Endothelial cell of umbilical vein (primary cell): ENCODE results near the gene SLC51B. TPM values are rescaled to one million over a fixed set of nuclear protein-coding genes. Genes with fewer than 3 reads are reported as not detected.

Experiments
- BruUV-seq: library from RNA; stranded (reverse); fragments of 400-500 nt; replicated peaks from 2 replicates; lab custom pipeline; 2021; lab: Mats Ljungman, UMichigan
- CTCF ChIA-PET: fragments of 300-600, 350-600 bp; sonication (Branson Sonifier 250); formaldehyde crosslinking; loops from one replicate; lab custom pipeline; 2021; ENCODE audit warnings: antibody characterized with exemption, inconsistent platforms; lab: Charles Lee
- POLR2A ChIA-PET: fragments of 300-600, 350-600 bp; sonication (Branson Sonifier 250); formaldehyde crosslinking; loops from one replicate; lab custom pipeline; 2021; ENCODE audit warnings: antibody characterized with exemption, inconsistent platforms; lab: Charles Lee
- DNase-seq: peaks from one replicate; pipeline ENCODE4 v3.0.0-alpha.2; 2011; ENCODE audit warnings: low read depth, low spot score
- FAIRE-seq: peaks from 2 replicates; lab custom pipeline; 2011; peaks lifted over from hg19 to GRCh38; lab: Jason Lieb, UNC
- H2AFZ ChIP-seq: 2 replicates; pipeline ENCODE4 v1.6.0; 2012; ENCODE audit warnings: low read depth, low read length, control low read depth, inconsistent platforms
- H3K27ac ChIP-seq: 2 replicates; pipeline ENCODE4 v1.5.1; 2011; ENCODE audit warnings: low read depth, mild to moderate bottlenecking, control low read depth, low read length, moderate library complexity; ENCODE audit not compliant: insufficient read depth
- H3K27me3 ChIP-seq, 2 experiments: 2 replicates each; pipeline versions ENCODE4 v1.6.0 to v1.6.1; 2011; ENCODE audit warnings: low read length in 2 of 2, mixed read lengths in 1 of 2; ENCODE audit not compliant: control insufficient read depth in 2 of 2, insufficient read depth in 2 of 2
- H3K36me3 ChIP-seq, 2 experiments: 2 replicates in 1 of 2; 3 replicates in 1 of 2; pipeline ENCODE4 v1.5.1; 2011; ENCODE audit warnings: low read length in 2 of 2, mild to moderate bottlenecking in 1 of 2, moderate library complexity in 1 of 2; ENCODE audit not compliant: control insufficient read depth in 2 of 2, insufficient read depth in 2 of 2; ENCODE audit errors: extremely low read depth in 1 of 2
- H3K4me1 ChIP-seq: 3 replicates; pipeline ENCODE4 v1.5.1; 2011; ENCODE audit warnings: mild to moderate bottlenecking, low read length; ENCODE audit not compliant: control insufficient read depth, insufficient read depth; ENCODE audit errors: extremely low read depth
- H3K4me2 ChIP-seq: 2 replicates; pipeline ENCODE4 v1.6.1; 2011; ENCODE audit warnings: low read length, control low read depth, mixed read lengths; ENCODE audit not compliant: insufficient read depth
- H3K4me3 ChIP-seq, 3 experiments: fragments of 200-600 bp in 1 of 3; sonication (generic), shearing (Covaris generic) in 1 of 3; replicated peaks in 1 of 3; 2 replicates each; pipeline ENCODE4 v1.5.1; 2011 to 2016; ENCODE audit warnings: control low read depth in 3 of 3, low read length in 3 of 3, mild to moderate bottlenecking in 2 of 3, inconsistent platforms in 1 of 3, low read depth in 1 of 3, moderate library complexity in 1 of 3; ENCODE audit not compliant: insufficient read depth in 1 of 3
- H3K79me2 ChIP-seq: 2 replicates; pipeline ENCODE4 v1.6.0; 2012; ENCODE audit warnings: low read length, inconsistent platforms; ENCODE audit not compliant: control insufficient read depth, insufficient read depth
- H3K9ac ChIP-seq: replicated peaks from 2 replicates; pipeline ENCODE3; 2011; ENCODE audit warnings: low read length, control low read depth; ENCODE audit not compliant: insufficient read depth; ENCODE audit errors: extremely low read depth
- H3K9me1 ChIP-seq: replicated peaks from 3 replicates; pipeline ENCODE4 v1.6.0; 2011; ENCODE audit warnings: mild to moderate bottlenecking, low read length; ENCODE audit not compliant: control insufficient read depth, insufficient read depth; ENCODE audit errors: extremely low read depth
- H3K9me3 ChIP-seq: replicated peaks from 2 replicates; pipeline ENCODE4 v1.5.1; 2012; ENCODE audit warnings: low read length, inconsistent platforms; ENCODE audit not compliant: control insufficient read depth, insufficient read depth
- H4K20me1 ChIP-seq: replicated peaks from 2 replicates; pipeline ENCODE3; 2011; ENCODE audit warnings: mild to moderate bottlenecking, low read length; ENCODE audit not compliant: control insufficient read depth, insufficient read depth; ENCODE audit errors: extremely low read depth
- EZH2 ChIP-seq: IDR thresholded peaks from 2 replicates; pipeline ENCODE4 v1.6.1; 2012; ENCODE audit warnings: borderline replicate concordance, low read depth, mild to moderate bottlenecking, moderate library complexity, low read length, inconsistent platforms; ENCODE audit not compliant: severe bottlenecking
- FOS ChIP-seq: IDR thresholded peaks from 2 replicates; pipeline ENCODE4 v1.6.1; 2011; ENCODE audit warnings: mild to moderate bottlenecking, low read length, moderate library complexity, borderline replicate concordance; ENCODE audit not compliant: insufficient read depth
- GATA2 ChIP-seq: IDR thresholded peaks from 2 replicates; pipeline ENCODE4 v1.7.0; 2011; ENCODE audit warnings: low read depth, mild to moderate bottlenecking, moderate library complexity, mixed read lengths, low read length; ENCODE audit not compliant: insufficient read length, insufficient read depth
- JUN ChIP-seq: IDR thresholded peaks from 2 replicates; pipeline ENCODE4 v1.6.1; 2011; ENCODE audit warnings: borderline replicate concordance, low read depth; ENCODE audit not compliant: insufficient read length, insufficient read depth
- MYC ChIP-seq: IDR thresholded peaks from one replicate; pipeline ENCODE4 v1.6.1; 2011; ENCODE audit warnings: mild to moderate bottlenecking, low read depth, low read length
- POLR2A ChIP-seq: IDR thresholded peaks from 2 replicates; pipeline ENCODE4 v1.6.1; 2012; ENCODE audit warnings: low read depth, mild to moderate bottlenecking, control low read depth, low read length
- POLR2AphosphoS5 ChIP-seq: IDR thresholded peaks from 2 replicates; pipeline ENCODE4 v1.6.1; 2012; ENCODE audit warnings: low read depth, mild to moderate bottlenecking, control low read depth, low read length, moderate library complexity; ENCODE audit not compliant: insufficient read depth
- dilution Hi-C: fragments of 300-500 bp; cut with MboI; formaldehyde crosslinking; loops from one replicate; pipeline ENCODE4 v1.15.0; 2019; ENCODE audit warnings: low sequenced_read_pairs; ENCODE audit not compliant: extremely low pct_ligation_motif_present
- intact Hi-C: fragments of 100-400 bp; cut with micrococcal nuclease; formaldehyde crosslinking; loops from one replicate; pipeline ENCODE4 v1.10.0; 2022
- polyA plus RNA-seq, 4 experiments: library from polyadenylated mRNA; depleted of rRNA in 3 of 4; stranded (reverse) in 3 of 4; unstranded in 1 of 4; fragments of >200 nt; gene quantifications; 2 replicates each; pipeline versions ENCODE4 v1.2.1 to v1.2.3, GENCODE V29; 2011 to 2012; ENCODE audit warnings: missing spikeins in 1 of 4
- total RNA-seq: library from RNA; stranded (reverse); gene quantifications from 2 replicates; pipeline ENCODE4 v1.2.3, GENCODE V29; 2021
- TF ChIP-seq, protein P1 (sequence below), 2 donors: IDR thresholded peaks; 1 replicate in 1 of 2; 2 replicates in 1 of 2; pipeline ENCODE4 v1.5.1; 2011; ENCODE audit warnings: low read length in 2 of 2, mild to moderate bottlenecking in 2 of 2, moderate library complexity in 2 of 2, control low read depth in 1 of 2, inconsistent platforms in 1 of 2, low read depth in 1 of 2; ENCODE audit not compliant: insufficient read depth in 1 of 2; ENCODE audit errors: extremely low read depth in 1 of 2
- TF ChIP-seq, protein P2 (sequence below): IDR thresholded peaks from 2 replicates; pipeline ENCODE4 v1.6.1; 2011; ENCODE audit not compliant: insufficient read depth, insufficient read length

Gene SLC51B
- total and polyA plus RNA-seq, 2 donors (not counting 3 experiments of a cell fraction or from before 2014, with no cell fraction given) = not detected

DNA sequence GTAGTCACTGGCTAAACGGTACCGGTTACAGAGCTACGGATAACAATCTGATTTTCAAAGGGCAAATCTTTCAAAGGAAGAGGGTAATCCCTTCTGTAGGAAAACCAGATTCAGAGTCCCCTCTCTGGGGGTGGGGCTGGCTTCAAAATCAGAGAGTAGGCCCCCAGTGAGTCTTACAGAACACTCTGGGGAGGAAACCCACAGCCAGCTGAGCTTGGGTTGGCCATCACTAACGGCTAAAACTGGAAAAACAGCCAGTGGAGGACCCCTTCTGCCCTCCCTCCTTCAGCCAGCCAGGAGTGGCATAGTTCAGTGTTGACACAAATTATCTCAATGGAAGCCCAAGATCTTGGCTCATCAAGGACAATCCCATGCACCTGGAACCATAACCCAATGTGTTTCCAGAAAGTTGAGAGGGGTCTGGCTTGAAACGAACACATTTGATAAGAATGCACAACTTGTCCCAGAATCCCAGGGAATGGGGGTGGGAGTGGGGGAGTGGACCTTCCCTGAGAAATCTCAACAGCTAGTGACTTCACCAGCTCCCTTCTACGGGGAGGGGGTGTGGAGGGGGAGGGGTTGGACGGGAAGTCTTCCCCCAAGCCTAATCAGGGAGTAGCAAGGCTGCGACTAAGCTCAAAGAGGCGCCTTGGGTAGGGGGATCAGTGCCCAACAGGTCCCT lies 21.6 kb downstream of the SLC51B start:
- H3K27ac ChIP-seq = no peak overlapping the region
- no peak overlapping the region for H3K4me2 ChIP-seq
- dilution Hi-C loops (no loop called here), intact Hi-C loops (no loop called here)
- POLR2A ChIA-PET = no interaction called here
- TF ChIP-seq JUN (no peak), GATA2 (no peak), POLR2AphosphoS5 (no peak), MYC (no peak), POLR2A (no peak), EZH2 (no peak), FOS (no peak)
- TF ChIP-seq, protein P1, sequence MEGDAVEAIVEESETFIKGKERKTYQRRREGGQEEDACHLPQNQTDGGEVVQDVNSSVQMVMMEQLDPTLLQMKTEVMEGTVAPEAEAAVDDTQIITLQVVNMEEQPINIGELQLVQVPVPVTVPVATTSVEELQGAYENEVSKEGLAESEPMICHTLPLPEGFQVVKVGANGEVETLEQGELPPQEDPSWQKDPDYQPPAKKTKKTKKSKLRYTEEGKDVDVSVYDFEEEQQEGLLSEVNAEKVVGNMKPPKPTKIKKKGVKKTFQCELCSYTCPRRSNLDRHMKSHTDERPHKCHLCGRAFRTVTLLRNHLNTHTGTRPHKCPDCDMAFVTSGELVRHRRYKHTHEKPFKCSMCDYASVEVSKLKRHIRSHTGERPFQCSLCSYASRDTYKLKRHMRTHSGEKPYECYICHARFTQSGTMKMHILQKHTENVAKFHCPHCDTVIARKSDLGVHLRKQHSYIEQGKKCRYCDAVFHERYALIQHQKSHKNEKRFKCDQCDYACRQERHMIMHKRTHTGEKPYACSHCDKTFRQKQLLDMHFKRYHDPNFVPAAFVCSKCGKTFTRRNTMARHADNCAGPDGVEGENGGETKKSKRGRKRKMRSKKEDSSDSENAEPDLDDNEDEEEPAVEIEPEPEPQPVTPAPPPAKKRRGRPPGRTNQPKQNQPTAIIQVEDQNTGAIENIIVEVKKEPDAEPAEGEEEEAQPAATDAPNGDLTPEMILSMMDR (IDR thresholded peaks at IDR 0.05; ENCODE audit: extremely low read depth in 1 of 2, insufficient read depth in 1 of 2, low read depth in 1 of 2, low read length in 2 of 2) = no peak
- TF ChIP-seq, protein P2, sequence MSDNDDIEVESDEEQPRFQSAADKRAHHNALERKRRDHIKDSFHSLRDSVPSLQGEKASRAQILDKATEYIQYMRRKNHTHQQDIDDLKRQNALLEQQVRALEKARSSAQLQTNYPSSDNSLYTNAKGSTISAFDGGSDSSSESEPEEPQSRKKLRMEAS = no peak
- no peaks in the 10 kb centered on the region for H3K9me3 ChIP-seq
- CTCF ChIA-PET = interaction anchor here (0.6 to 5.2 kb wide), 7 partner anchors 11 to 303 kb away, joined by 3 to 35 read pairs (median 6); partner anchors contain the start of gene KBTBD13
- no TSS peak for BruUV-seq
- FAIRE-seq (no peak), DNase-seq (no peak)
- no peaks in the 10 kb centered on the region for H4K20me1 ChIP-seq
- H2AFZ ChIP-seq = no peak overlapping the region
- no peaks in the 10 kb centered on the region for H3K79me2 ChIP-seq
- H3K4me1 ChIP-seq = no peaks in the 10 kb centered on the region
- H3K9ac ChIP-seq = no peak overlapping the region
- no peaks in the 10 kb centered on the region for H3K9me1 ChIP-seq
- peaks cover 31 to 44% of the 10 kb centered on the region in 2 experiments for H3K27me3 ChIP-seq
- H3K36me3 ChIP-seq = no peaks in the 10 kb centered on the region
- no peak overlapping the region for H3K4me3 ChIP-seq
